ENCODE data around the gene ST8SIA2. TPM values are rescaled to one million over a fixed set of nuclear protein-coding genes. Genes with fewer than 3 reads are reported as not detected.

Gene ST8SIA2
- polyA plus RNA-seq, 1 donor from 2014 or later, result 24.0 TPM

- H3K9ac ChIP-seq (ENCODE audit: low read length), result no peak overlapping the region
- H3K9me2 ChIP-seq (ENCODE audit: insufficient read depth, low read length), result no peaks in the 10 kb centered on the region
- H4K20me1 ChIP-seq (ENCODE audit: insufficient read depth), result peaks cover 8% of the 10 kb centered on the region
- no peaks in the 10 kb centered on the region for H3F3A ChIP-seq (ENCODE audit: insufficient read depth, low read length, poor library complexity, severe bottlenecking)
- H3K9me3 ChIP-seq (ENCODE audit: low read length), result no peaks in the 10 kb centered on the region
- no peak overlapping the region for H3K27ac ChIP-seq (ENCODE audit: low read length)
- peaks cover 68% of the 10 kb centered on the region for H3K79me2 ChIP-seq (replicated peaks; ENCODE audit: insufficient read depth, low read length)
- no peak overlapping the region for H2AFZ ChIP-seq (ENCODE audit: low read depth, low read length)
- no peaks in the 10 kb centered on the region for H3K27me3 ChIP-seq (ENCODE audit: insufficient read depth, low read depth, low read length)
- H3K4me3 ChIP-seq (ENCODE audit: low read length), result no peak overlapping the region
- no peaks in the 10 kb centered on the region for H3K36me3 ChIP-seq (ENCODE audit: insufficient read depth, low read length)
- TF ChIP-seq RAD21 (conservative IDR thresholded peaks at IDR 0.05) (no peak), EP300 (conservative IDR thresholded peaks at IDR 0.05; ENCODE audit: poor library complexity, severe bottlenecking) (no peak), POLR2AphosphoS5 (IDR thresholded peaks at IDR 0.05) (no peak), MXI1 (conservative IDR thresholded peaks at IDR 0.05; ENCODE audit: poor library complexity, severe bottlenecking) (no peak), REST (IDR thresholded peaks at IDR 0.05; ENCODE audit: borderline replicate concordance) (no peak), TAF1 (IDR thresholded peaks at IDR 0.05; ENCODE audit: low read depth) (no peak), SMC3 (conservative IDR thresholded peaks at IDR 0.05; ENCODE audit: poor library complexity) (no peak), EZH2 (IDR thresholded peaks at IDR 0.05; ENCODE audit: borderline replicate concordance, insufficient read depth, low read length, poor library complexity, severe bottlenecking) (no peak)
- TF ChIP-seq, protein P1, sequence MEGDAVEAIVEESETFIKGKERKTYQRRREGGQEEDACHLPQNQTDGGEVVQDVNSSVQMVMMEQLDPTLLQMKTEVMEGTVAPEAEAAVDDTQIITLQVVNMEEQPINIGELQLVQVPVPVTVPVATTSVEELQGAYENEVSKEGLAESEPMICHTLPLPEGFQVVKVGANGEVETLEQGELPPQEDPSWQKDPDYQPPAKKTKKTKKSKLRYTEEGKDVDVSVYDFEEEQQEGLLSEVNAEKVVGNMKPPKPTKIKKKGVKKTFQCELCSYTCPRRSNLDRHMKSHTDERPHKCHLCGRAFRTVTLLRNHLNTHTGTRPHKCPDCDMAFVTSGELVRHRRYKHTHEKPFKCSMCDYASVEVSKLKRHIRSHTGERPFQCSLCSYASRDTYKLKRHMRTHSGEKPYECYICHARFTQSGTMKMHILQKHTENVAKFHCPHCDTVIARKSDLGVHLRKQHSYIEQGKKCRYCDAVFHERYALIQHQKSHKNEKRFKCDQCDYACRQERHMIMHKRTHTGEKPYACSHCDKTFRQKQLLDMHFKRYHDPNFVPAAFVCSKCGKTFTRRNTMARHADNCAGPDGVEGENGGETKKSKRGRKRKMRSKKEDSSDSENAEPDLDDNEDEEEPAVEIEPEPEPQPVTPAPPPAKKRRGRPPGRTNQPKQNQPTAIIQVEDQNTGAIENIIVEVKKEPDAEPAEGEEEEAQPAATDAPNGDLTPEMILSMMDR (IDR thresholded peaks at IDR 0.05; ENCODE audit: poor library complexity, severe bottlenecking), result no peak
- H3K4me2 ChIP-seq (ENCODE audit: low read length), result no peak overlapping the region
Observed at GRCh38 chr15:92409006-92409405, 15.3 kb downstream of the ST8SIA2 start.

GRCh38 chr15:92409521-92409920, 15.8 kb downstream of the ST8SIA2 start:
- Histone ChIP-seq H3K36me3 (ENCODE audit: insufficient read depth, low read length) (no peaks in the 10 kb centered on the region), H3K9me3 (ENCODE audit: low read length) (no peaks in the 10 kb centered on the region), H4K20me1 (ENCODE audit: insufficient read depth) (peaks cover 8% of the 10 kb centered on the region), H3K4me2 (ENCODE audit: low read length) (no peak overlapping the region), H3K9ac (ENCODE audit: low read length) (no peak overlapping the region), H3K79me2 (replicated peaks; ENCODE audit: insufficient read depth, low read length) (peaks cover 67% of the 10 kb centered on the region), H3K9me2 (ENCODE audit: insufficient read depth, low read length) (no peaks in the 10 kb centered on the region), H3K27me3 (ENCODE audit: insufficient read depth, low read depth, low read length) (no peaks in the 10 kb centered on the region), H2AFZ (ENCODE audit: low read depth, low read length) (no peak overlapping the region), H3F3A (ENCODE audit: insufficient read depth, low read length, poor library complexity, severe bottlenecking) (no peaks in the 10 kb centered on the region), H3K27ac (ENCODE audit: low read length) (no peak overlapping the region), H3K4me3 (ENCODE audit: low read length) (no peak overlapping the region)
- TF ChIP-seq MXI1 (conservative IDR thresholded peaks at IDR 0.05; ENCODE audit: poor library complexity, severe bottlenecking) (no peak), TAF1 (IDR thresholded peaks at IDR 0.05; ENCODE audit: low read depth) (no peak), EP300 (conservative IDR thresholded peaks at IDR 0.05; ENCODE audit: poor library complexity, severe bottlenecking) (no peak), SMC3 (conservative IDR thresholded peaks at IDR 0.05; ENCODE audit: poor library complexity) (no peak), EZH2 (IDR thresholded peaks at IDR 0.05; ENCODE audit: borderline replicate concordance, insufficient read depth, low read length, poor library complexity, severe bottlenecking) (no peak), RAD21 (conservative IDR thresholded peaks at IDR 0.05) (no peak), REST (IDR thresholded peaks at IDR 0.05; ENCODE audit: borderline replicate concordance) (no peak), POLR2AphosphoS5 (IDR thresholded peaks at IDR 0.05) (no peak)
- TF ChIP-seq, protein P1 (IDR thresholded peaks at IDR 0.05; ENCODE audit: poor library complexity, severe bottlenecking), result no peak

All from neural cell (in vitro differentiated cells).